Activated CD4-positive, alpha-beta T cell treated with anti-CD3 and anti-CD28 coated beads, Interleukin-2, amount 10 ng/mL, durations not matched to agents 7 days and 5 days (primary cell): ENCODE measurements around the gene INTS6L. TPM values are rescaled to one million over a fixed set of nuclear protein-coding genes. Genes with fewer than 3 reads are reported as not detected.

Experiments
- CTCF ChIA-PET: fragments of 350-600 bp; sonication (Branson Sonifier 250); formaldehyde crosslinking; loops from one replicate; lab custom pipeline; 2021; ENCODE audit warnings: antibody characterized with exemption; lab: Charles Lee
- POLR2A ChIA-PET: fragments of 350-600 bp; sonication (Branson Sonifier 250); formaldehyde crosslinking; loops from one replicate; lab custom pipeline; 2021; ENCODE audit warnings: antibody characterized with exemption; lab: Charles Lee
- DNase-seq: peaks from one replicate; pipeline ENCODE4 v3.0.0-alpha.2; 2020
- H3K27ac Mint-ChIP-seq: one replicate; pipeline ENCODE4 v1.8.0; 2021; ENCODE audit warnings: mild to moderate bottlenecking, moderate library complexity, mixed read lengths
- H3K27me3 Mint-ChIP-seq: one replicate; pipeline ENCODE4 v1.8.0; 2021; ENCODE audit warnings: mixed read lengths
- H3K36me3 Mint-ChIP-seq: one replicate; pipeline ENCODE4 v1.8.0; 2021; ENCODE audit warnings: low read depth, mixed read lengths
- H3K4me1 Mint-ChIP-seq: one replicate; pipeline ENCODE4 v1.8.0; 2021; ENCODE audit warnings: mixed read lengths
- H3K4me3 Mint-ChIP-seq: one replicate; pipeline ENCODE4 v1.8.0; 2021; ENCODE audit warnings: mild to moderate bottlenecking, moderate library complexity, mixed read lengths
- H3K9me3 Mint-ChIP-seq: one replicate; pipeline ENCODE4 v1.8.0; 2021; ENCODE audit warnings: mixed read lengths
- total RNA-seq, 2 experiments: library from RNA; stranded (reverse); gene quantifications; one replicate each; pipeline ENCODE4 v1.2.3, GENCODE V29; 2021

The INTS6L gene
- total RNA-seq, 2 experiments from 2014 or later: 30.1 to 32.5 TPM

- H3K9me3 Mint-ChIP-seq: no peaks in the 10 kb centered on the region
- DNase-seq: no peak
- H3K4me1 Mint-ChIP-seq: peaks cover 31% of the 10 kb centered on the region
- POLR2A ChIA-PET: interaction anchor here (0.6 kb wide), 1 partner anchor 14 kb away, joined by 3 read pairs; no protein-coding TSS in a partner anchor
- H3K27me3 Mint-ChIP-seq: no peaks in the 10 kb centered on the region
- CTCF ChIA-PET: interaction anchor here (1.0 kb wide), 1 partner anchor 19 kb away, joined by 4 read pairs; no protein-coding TSS in a partner anchor
- H3K36me3 Mint-ChIP-seq: peaks cover 38% of the 10 kb centered on the region
- no peak overlapping the region for H3K27ac Mint-ChIP-seq
- H3K4me3 Mint-ChIP-seq: no peak overlapping the region
These were observed 11.4 kb downstream of the INTS6L start for GRCh38 chrX:135531813-135532212.

DNA sequence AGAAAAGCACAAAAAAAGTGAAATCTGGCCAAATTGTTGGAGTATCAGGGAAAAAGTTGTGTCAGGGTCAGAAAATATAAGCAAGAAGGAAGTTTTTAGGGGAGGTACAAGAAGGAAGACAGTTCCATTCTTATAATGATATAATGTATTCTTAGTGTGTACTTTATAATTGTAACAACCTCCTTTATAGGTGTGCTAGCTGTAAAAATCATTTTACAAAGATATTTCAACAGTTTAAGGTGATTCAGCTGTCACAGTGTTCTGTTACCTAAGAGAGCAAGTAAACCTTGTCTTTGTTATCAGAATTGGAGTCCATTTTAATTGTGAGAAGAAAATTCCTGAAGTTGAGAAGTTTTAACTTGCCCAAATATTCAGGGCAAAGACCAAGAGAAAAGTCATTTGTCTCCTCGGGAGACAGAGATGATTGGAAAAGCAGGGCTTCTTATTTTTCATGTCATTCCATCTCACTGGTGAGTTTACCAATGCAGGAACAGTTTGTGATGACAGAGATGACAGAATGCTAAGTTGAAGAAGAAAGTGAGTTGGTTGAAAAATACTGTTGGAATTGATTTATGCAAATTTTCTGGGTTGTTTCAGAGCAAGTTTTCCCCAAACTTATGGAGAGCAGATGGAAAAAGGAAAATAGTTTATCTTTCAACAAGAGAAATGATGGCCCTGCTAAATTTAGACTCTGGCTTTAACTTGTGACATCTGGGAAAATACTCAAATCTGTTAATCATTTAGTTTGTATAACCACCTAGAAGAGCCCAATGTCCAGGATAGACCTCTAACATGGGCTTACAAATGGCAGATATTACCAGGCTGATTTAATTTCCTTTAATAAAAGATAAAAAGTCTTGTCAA, 14.8 kb downstream of the INTS6L start:
- H3K27ac Mint-ChIP-seq: peak overlapping the region; percentile 46
- H3K4me1 Mint-ChIP-seq: peaks cover 47% of the 10 kb centered on the region
- no peaks in the 10 kb centered on the region for H3K27me3 Mint-ChIP-seq
- POLR2A ChIA-PET: no interaction called here
- peaks cover 36% of the 10 kb centered on the region for H3K36me3 Mint-ChIP-seq
- no peak overlapping the region for H3K4me3 Mint-ChIP-seq
- CTCF ChIA-PET: interaction anchor here (1.3 kb wide), 1 partner anchor 11 kb away, joined by 3 read pairs; no protein-coding TSS in a partner anchor
- DNase-seq: no peak
- no peaks in the 10 kb centered on the region for H3K9me3 Mint-ChIP-seq

GRCh38 chrX:135536877-135537276, 16.4 kb downstream of the INTS6L start:
- CTCF ChIA-PET: interaction anchor here (1.2 kb wide), 1 partner anchor 9 kb away, joined by 3 read pairs; no protein-coding TSS in a partner anchor
- H3K27me3 Mint-ChIP-seq: no peaks in the 10 kb centered on the region

DNA sequence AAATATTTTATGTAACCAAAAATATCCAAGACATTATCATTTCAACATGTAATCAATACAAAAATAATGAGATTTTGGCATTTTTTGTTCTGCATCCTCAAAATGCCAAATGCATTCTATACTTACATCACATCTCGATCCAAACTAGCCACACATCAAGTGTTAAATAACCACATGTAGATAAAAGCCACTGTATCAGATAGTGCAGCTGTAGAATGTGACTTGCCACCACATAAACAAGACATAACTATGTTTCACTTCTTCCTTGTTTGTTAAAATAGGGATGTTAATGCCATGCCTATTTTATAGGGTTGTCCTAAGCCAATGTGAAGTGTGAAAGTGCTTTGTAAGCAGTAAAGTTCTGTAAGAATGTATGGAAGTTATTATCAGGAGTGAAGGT, 20.9 kb downstream of the INTS6L start:
- Mint-ChIP-seq H3K36me3 (peaks cover 19% of the 10 kb centered on the region), H3K27ac (no peak overlapping the region), H3K9me3 (no peaks in the 10 kb centered on the region), H3K4me1 (peaks cover 51% of the 10 kb centered on the region), H3K4me3 (no peak overlapping the region), H3K27me3 (no peaks in the 10 kb centered on the region)
- ChIA-PET POLR2A (no interaction called here), CTCF (interaction anchor here (1.6 kb wide), 1 partner anchor 10 kb away, joined by 3 read pairs; no protein-coding TSS in a partner anchor)
- no peak for DNase-seq

More at GRCh38 chrX:135536877-135537276, 16.4 kb downstream of the INTS6L start:
- POLR2A ChIA-PET: no interaction called here
- H3K4me3 Mint-ChIP-seq: no peak overlapping the region
- H3K36me3 Mint-ChIP-seq: peaks cover 27% of the 10 kb centered on the region
- H3K4me1 Mint-ChIP-seq: peaks cover 36% of the 10 kb centered on the region
- H3K27ac Mint-ChIP-seq: peak overlapping the region; percentile 63
- H3K9me3 Mint-ChIP-seq: no peaks in the 10 kb centered on the region
- peak; percentile 8 for DNase-seq

DNA sequence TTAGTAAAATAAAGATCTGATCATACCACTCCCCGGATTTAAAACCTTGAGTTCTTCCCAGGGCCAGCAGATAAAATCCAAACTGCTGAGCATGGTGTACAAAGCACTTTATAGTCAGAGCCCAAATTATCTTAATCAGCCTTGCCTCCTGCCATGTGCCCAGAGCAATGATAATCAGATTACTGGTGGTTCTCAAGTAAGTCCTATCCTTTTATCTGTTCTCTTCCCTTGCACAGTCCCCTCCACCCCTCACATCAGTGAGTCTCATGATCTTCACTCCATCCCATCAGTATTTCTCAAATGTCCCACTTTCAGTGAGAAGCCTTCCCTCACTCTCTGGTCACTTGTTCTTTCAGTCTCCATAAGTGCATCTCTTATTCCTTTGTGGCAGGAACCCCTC, 22.7 kb downstream of the INTS6L start:
- Mint-ChIP-seq H3K27ac (no peak overlapping the region), H3K9me3 (no peaks in the 10 kb centered on the region), H3K27me3 (no peaks in the 10 kb centered on the region), H3K4me3 (no peak overlapping the region), H3K36me3 (peaks cover 18% of the 10 kb centered on the region), H3K4me1 (peaks cover 36% of the 10 kb centered on the region)
- no peak for DNase-seq
- ChIA-PET POLR2A (no interaction called here), CTCF (interaction anchor here (1.6 kb wide), 1 partner anchor 8 kb away, joined by 3 read pairs; no protein-coding TSS in a partner anchor)

DNA sequence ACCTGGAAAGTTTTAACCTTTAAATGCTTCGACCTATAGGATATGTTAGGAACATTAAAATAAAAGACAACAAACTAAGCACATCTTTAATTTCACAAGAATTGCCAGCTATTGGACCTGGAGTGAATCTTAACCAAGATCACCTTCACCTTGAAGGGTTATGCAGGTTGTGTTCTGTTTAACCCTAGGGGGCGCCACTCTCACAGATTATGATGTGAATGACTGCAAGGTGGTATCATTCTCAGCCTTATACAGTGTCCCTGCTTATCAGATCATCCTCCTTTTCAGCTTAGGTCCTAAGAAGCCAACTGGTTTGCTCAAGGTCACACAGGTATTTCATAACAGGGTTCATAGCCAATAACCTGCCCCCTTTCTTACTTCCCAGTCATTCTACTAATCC, 23.5 kb downstream of the INTS6L start:
- Mint-ChIP-seq H3K36me3 (peaks cover 15% of the 10 kb centered on the region), H3K4me1 (peaks cover 30% of the 10 kb centered on the region), H3K27ac (no peak overlapping the region), H3K27me3 (no peaks in the 10 kb centered on the region), H3K4me3 (no peak overlapping the region), H3K9me3 (no peaks in the 10 kb centered on the region)
- ChIA-PET CTCF (interaction anchor here (0.5 kb wide), 1 partner anchor 1951 kb away, joined by 3 read pairs; no protein-coding TSS in a partner anchor), POLR2A (no interaction called here)
- DNase-seq: peak; percentile 29

- peak; percentile 11 for DNase-seq
- Mint-ChIP-seq H3K4me1 (peaks cover 24% of the 10 kb centered on the region), H3K4me3 (no peak overlapping the region), H3K9me3 (no peaks in the 10 kb centered on the region), H3K27ac (peak overlapping the region; percentile 79), H3K36me3 (peaks cover 14% of the 10 kb centered on the region), H3K27me3 (no peaks in the 10 kb centered on the region)
- ChIA-PET POLR2A (no interaction called here), CTCF (interaction anchor here (0.5 kb wide), 1 partner anchor 1951 kb away, joined by 3 read pairs; no protein-coding TSS in a partner anchor)
These were observed 24.0 kb downstream of the INTS6L start for GRCh38 chrX:135544338-135544948.

DNA sequence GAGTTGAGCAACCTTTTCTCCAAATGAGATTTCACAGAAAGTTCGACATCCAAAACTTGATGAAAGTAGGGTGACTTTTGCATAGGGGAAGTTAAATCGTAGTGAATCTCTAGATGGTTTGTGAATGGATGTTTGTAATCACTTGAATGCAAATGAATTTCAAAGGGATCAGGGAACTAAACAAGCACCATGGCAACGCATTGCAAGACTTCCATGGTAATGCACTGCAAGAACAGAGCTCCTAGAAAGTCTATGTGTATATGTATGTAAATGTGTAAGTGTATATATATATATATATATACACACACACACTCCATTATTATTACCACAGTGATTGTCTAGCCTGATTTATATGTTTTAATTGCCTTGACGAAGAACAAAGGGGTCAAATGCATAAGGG, 27.3 kb downstream of the INTS6L start:
- no peaks in the 10 kb centered on the region for H3K9me3 Mint-ChIP-seq
- H3K27ac Mint-ChIP-seq: no peak overlapping the region
- H3K4me1 Mint-ChIP-seq: peaks cover 21% of the 10 kb centered on the region
- no peaks in the 10 kb centered on the region for H3K27me3 Mint-ChIP-seq
- H3K4me3 Mint-ChIP-seq: no peak overlapping the region
- POLR2A ChIA-PET: no interaction called here
- DNase-seq: no peak
- peaks cover 26% of the 10 kb centered on the region for H3K36me3 Mint-ChIP-seq
- CTCF ChIA-PET: no interaction called here

DNA sequence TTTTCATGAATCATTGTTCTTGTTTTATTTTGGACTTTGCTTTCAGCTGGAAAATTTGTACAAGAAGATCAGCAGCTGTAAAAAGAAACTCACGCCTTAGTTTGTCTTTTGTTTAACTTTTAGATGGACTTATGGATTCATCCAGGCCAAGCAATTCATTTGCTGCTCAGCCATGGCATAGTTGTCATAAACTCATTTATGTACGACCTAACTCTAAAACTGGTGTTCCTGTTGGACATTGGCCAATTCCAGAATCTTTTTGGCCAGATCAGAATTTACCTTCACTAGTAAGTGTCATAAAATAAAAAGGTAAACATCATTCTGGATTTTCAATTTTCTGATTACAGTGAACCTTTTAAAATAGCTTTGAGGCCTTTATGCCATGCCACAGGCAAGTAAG, 29.1 kb downstream of the INTS6L start:
- CTCF ChIA-PET: no interaction called here

GRCh38 chrX:135556055-135556454, 35.6 kb downstream of the INTS6L start:
- no peaks in the 10 kb centered on the region for H3K27me3 Mint-ChIP-seq
- no peaks in the 10 kb centered on the region for H3K9me3 Mint-ChIP-seq
- CTCF ChIA-PET: no interaction called here
- H3K27ac Mint-ChIP-seq: no peak overlapping the region
- DNase-seq: no peak
- peaks cover 24% of the 10 kb centered on the region for H3K36me3 Mint-ChIP-seq
- POLR2A ChIA-PET: no interaction called here
- no peak overlapping the region for H3K4me3 Mint-ChIP-seq
- no peaks in the 10 kb centered on the region for H3K4me1 Mint-ChIP-seq

More for the DNA sequence above, 29.1 kb downstream of the INTS6L start:
- Mint-ChIP-seq H3K4me1 (peaks cover 3% of the 10 kb centered on the region), H3K36me3 (peaks cover 27% of the 10 kb centered on the region), H3K9me3 (no peaks in the 10 kb centered on the region), H3K4me3 (no peak overlapping the region), H3K27ac (no peak overlapping the region), H3K27me3 (no peaks in the 10 kb centered on the region)
- POLR2A ChIA-PET: no interaction called here
- no peak for DNase-seq

GRCh38 chrX:135557344-135557743, 36.9 kb downstream of the INTS6L start:
- H3K27me3 Mint-ChIP-seq: no peaks in the 10 kb centered on the region
- H3K9me3 Mint-ChIP-seq: peaks cover under 1% of the 10 kb centered on the region
- H3K4me1 Mint-ChIP-seq: no peaks in the 10 kb centered on the region
- ChIA-PET CTCF (no interaction called here), POLR2A (no interaction called here)
- H3K36me3 Mint-ChIP-seq: peaks cover 22% of the 10 kb centered on the region
- H3K4me3 Mint-ChIP-seq: no peak overlapping the region
- no peak for DNase-seq
- H3K27ac Mint-ChIP-seq: peak overlapping the region; percentile 19

DNA sequence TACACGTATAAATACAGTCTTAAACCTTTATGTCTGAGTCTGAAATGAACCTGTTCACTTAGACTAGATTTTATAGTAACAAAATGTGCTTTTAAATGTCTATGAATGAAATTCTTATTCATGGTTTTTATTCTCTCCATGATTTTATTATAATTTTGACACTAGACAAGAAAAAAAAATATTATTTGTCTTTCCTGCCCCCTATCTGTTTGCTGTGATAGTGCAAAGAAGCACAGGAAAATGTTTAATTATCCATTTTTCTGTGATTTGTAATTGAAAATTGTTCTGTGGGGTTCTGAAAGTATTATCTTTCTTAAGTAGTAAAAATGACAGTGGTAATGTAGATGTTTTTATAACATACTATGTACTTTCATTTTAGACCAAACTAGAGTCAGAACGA, 52.0 kb downstream of the INTS6L start:
- CTCF ChIA-PET: no interaction called here
- no peak for DNase-seq
- Mint-ChIP-seq H3K9me3 (no peaks in the 10 kb centered on the region), H3K4me1 (peaks cover 3% of the 10 kb centered on the region), H3K27me3 (no peaks in the 10 kb centered on the region), H3K4me3 (no peak overlapping the region), H3K27ac (no peak overlapping the region), H3K36me3 (peaks cover 22% of the 10 kb centered on the region)
- POLR2A ChIA-PET: no interaction called here

- Mint-ChIP-seq H3K36me3 (peaks cover 33% of the 10 kb centered on the region), H3K27me3 (no peaks in the 10 kb centered on the region), H3K4me3 (no peak overlapping the region), H3K4me1 (peaks cover 3% of the 10 kb centered on the region), H3K27ac (no peak overlapping the region), H3K9me3 (no peaks in the 10 kb centered on the region)
- no peak for DNase-seq
- ChIA-PET CTCF (no interaction called here), POLR2A (no interaction called here)
These were observed 61.0 kb downstream of the INTS6L start for GRCh38 chrX:135581496-135581895.
